ENCODE measurements around the gene LANCL2. TPM values are rescaled to one million over a fixed set of nuclear protein-coding genes. Genes with fewer than 3 reads are reported as not detected.
A peak's percentile ranks its signal among the peaks of the same experiment; 100 is the strongest.

Gene LANCL2
- total RNA-seq, 1 donor from 2014 or later, result 5.7 TPM

GRCh38 chr7:55448526-55448925 lies 83.4 kb downstream of the LANCL2 start:
- ATAC-seq, result no peak
- H3K4me1 ChIP-seq, result no peaks in the 10 kb centered on the region
- TF ChIP-seq CTCF (IDR thresholded peaks at IDR 0.05), result no peak
- H3K9me3 ChIP-seq, result no peaks in the 10 kb centered on the region
- no peak for DNase-seq
- H3K36me3 ChIP-seq, result no peaks in the 10 kb centered on the region
- intact Hi-C loops (cut with DNase I), result no loop called here
- no peak overlapping the region for H3K27ac ChIP-seq
- peaks cover 5% of the 10 kb centered on the region for H3K27me3 ChIP-seq (ENCODE audit: low read depth)
- H3K4me3 ChIP-seq, result no peak overlapping the region

GRCh38 chr7:55449205-55449991 lies 84.3 kb downstream of the LANCL2 start:
- intact Hi-C loops (cut with DNase I), result no loop called here
- peak in 1 of 2 donors; percentile 35 for ATAC-seq
- no peaks in the 10 kb centered on the region for H3K9me3 ChIP-seq
- no peaks in the 10 kb centered on the region for H3K4me1 ChIP-seq
- no peaks in the 10 kb centered on the region for H3K36me3 ChIP-seq
- H3K27me3 ChIP-seq (ENCODE audit: low read depth), result peaks cover 5% of the 10 kb centered on the region
- no peak for DNase-seq
- no peak for TF ChIP-seq CTCF (IDR thresholded peaks at IDR 0.05)
- H3K27ac ChIP-seq, result no peak overlapping the region
- H3K4me3 ChIP-seq, result no peak overlapping the region

GRCh38 chr7:55449992-55450535 lies 84.9 kb downstream of the LANCL2 start:
- H3K36me3 ChIP-seq, result no peaks in the 10 kb centered on the region
- TF ChIP-seq CTCF (IDR thresholded peaks at IDR 0.05), result no peak
- intact Hi-C loops (cut with DNase I), result no loop called here
- ATAC-seq, result no peak
- H3K4me3 ChIP-seq, result no peak overlapping the region
- H3K27ac ChIP-seq, result no peak overlapping the region
- H3K4me1 ChIP-seq, result no peaks in the 10 kb centered on the region
- DNase-seq, result no peak
- peaks cover 5% of the 10 kb centered on the region for H3K27me3 ChIP-seq (ENCODE audit: low read depth)
- no peaks in the 10 kb centered on the region for H3K9me3 ChIP-seq

GRCh38 chr7:55452971-55453370 lies 87.8 kb downstream of the LANCL2 start:
- Histone ChIP-seq H3K9me3 (peaks cover 7% of the 10 kb centered on the region), H3K27ac (no peak overlapping the region), H3K36me3 (no peaks in the 10 kb centered on the region), H3K27me3 (ENCODE audit: low read depth) (peaks cover 5% of the 10 kb centered on the region), H3K4me1 (no peaks in the 10 kb centered on the region), H3K4me3 (no peak overlapping the region)
- no peak for TF ChIP-seq CTCF (IDR thresholded peaks at IDR 0.05)
- intact Hi-C loops (cut with DNase I), result no loop called here
- ATAC-seq (no peak), DNase-seq (no peak)

- intact Hi-C loops (cut with DNase I), result no loop called here
- ATAC-seq (no peak), DNase-seq (no peak)
- Histone ChIP-seq H3K4me1 (no peaks in the 10 kb centered on the region), H3K9me3 (peaks cover 16% of the 10 kb centered on the region), H3K27ac (no peak overlapping the region), H3K36me3 (no peaks in the 10 kb centered on the region), H3K27me3 (ENCODE audit: low read depth) (no peaks in the 10 kb centered on the region), H3K4me3 (no peak overlapping the region)
- no peak for TF ChIP-seq CTCF (IDR thresholded peaks at IDR 0.05)
Measured at GRCh38 chr7:55457801-55458200, 92.7 kb downstream of the LANCL2 start.

All from lower lobe of right lung (tissue), 2 donors.